Measurements from ENCODE around the gene XXYLT1. TPM values are rescaled to one million over a fixed set of nuclear protein-coding genes. Genes with fewer than 3 reads are reported as not detected.

Gene XXYLT1
- total RNA-seq, 1 experiment from 2014 or later, result 23.4 TPM

DNA sequence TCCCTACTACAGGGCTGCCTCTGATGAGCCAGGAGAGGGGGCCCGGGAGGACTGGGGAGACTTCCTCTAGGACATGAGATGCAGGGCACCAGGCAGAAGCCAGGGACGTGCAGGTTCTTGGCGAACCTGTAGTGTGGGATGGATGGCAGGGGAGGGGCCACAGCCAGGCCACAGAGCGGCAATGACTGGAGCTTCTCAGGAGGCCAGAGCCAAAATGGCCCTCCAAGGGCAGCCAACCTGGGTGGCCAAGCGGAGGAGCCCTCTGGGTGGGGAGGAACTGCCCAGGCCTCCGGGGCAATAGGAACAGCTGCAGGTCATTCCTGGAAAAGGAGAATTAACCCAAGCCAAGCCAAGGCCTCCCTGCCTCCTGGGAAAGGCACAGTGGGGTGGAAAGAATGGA is 224.5 kb downstream of the XXYLT1 start (continued):
- TF ChIP-seq, protein P1, sequence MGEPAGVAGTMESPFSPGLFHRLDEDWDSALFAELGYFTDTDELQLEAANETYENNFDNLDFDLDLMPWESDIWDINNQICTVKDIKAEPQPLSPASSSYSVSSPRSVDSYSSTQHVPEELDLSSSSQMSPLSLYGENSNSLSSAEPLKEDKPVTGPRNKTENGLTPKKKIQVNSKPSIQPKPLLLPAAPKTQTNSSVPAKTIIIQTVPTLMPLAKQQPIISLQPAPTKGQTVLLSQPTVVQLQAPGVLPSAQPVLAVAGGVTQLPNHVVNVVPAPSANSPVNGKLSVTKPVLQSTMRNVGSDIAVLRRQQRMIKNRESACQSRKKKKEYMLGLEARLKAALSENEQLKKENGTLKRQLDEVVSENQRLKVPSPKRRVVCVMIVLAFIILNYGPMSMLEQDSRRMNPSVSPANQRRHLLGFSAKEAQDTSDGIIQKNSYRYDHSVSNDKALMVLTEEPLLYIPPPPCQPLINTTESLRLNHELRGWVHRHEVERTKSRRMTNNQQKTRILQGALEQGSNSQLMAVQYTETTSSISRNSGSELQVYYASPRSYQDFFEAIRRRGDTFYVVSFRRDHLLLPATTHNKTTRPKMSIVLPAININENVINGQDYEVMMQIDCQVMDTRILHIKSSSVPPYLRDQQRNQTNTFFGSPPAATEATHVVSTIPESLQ (CRISPR knock-in tag; IDR thresholded peaks at IDR 0.05), result no peak
- TF ChIP-seq, protein P2, sequence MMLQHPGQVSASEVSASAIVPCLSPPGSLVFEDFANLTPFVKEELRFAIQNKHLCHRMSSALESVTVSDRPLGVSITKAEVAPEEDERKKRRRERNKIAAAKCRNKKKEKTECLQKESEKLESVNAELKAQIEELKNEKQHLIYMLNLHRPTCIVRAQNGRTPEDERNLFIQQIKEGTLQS (CRISPR knock-in tag; conservative IDR thresholded peaks at IDR 0.05), result no peak
- no peak for TF ChIP-seq FOXJ3 (CRISPR knock-in tag; IDR thresholded peaks at IDR 0.05; ENCODE audit: borderline replicate concordance)
- no peak for TF ChIP-seq RORB (CRISPR knock-in tag; IDR thresholded peaks at IDR 0.05)
- TF ChIP-seq, protein P3, sequence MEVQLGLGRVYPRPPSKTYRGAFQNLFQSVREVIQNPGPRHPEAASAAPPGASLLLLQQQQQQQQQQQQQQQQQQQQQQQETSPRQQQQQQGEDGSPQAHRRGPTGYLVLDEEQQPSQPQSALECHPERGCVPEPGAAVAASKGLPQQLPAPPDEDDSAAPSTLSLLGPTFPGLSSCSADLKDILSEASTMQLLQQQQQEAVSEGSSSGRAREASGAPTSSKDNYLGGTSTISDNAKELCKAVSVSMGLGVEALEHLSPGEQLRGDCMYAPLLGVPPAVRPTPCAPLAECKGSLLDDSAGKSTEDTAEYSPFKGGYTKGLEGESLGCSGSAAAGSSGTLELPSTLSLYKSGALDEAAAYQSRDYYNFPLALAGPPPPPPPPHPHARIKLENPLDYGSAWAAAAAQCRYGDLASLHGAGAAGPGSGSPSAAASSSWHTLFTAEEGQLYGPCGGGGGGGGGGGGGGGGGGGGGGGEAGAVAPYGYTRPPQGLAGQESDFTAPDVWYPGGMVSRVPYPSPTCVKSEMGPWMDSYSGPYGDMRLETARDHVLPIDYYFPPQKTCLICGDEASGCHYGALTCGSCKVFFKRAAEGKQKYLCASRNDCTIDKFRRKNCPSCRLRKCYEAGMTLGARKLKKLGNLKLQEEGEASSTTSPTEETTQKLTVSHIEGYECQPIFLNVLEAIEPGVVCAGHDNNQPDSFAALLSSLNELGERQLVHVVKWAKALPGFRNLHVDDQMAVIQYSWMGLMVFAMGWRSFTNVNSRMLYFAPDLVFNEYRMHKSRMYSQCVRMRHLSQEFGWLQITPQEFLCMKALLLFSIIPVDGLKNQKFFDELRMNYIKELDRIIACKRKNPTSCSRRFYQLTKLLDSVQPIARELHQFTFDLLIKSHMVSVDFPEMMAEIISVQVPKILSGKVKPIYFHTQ (CRISPR knock-in tag; IDR thresholded peaks at IDR 0.05), result no peak
- TF ChIP-seq, protein P4, sequence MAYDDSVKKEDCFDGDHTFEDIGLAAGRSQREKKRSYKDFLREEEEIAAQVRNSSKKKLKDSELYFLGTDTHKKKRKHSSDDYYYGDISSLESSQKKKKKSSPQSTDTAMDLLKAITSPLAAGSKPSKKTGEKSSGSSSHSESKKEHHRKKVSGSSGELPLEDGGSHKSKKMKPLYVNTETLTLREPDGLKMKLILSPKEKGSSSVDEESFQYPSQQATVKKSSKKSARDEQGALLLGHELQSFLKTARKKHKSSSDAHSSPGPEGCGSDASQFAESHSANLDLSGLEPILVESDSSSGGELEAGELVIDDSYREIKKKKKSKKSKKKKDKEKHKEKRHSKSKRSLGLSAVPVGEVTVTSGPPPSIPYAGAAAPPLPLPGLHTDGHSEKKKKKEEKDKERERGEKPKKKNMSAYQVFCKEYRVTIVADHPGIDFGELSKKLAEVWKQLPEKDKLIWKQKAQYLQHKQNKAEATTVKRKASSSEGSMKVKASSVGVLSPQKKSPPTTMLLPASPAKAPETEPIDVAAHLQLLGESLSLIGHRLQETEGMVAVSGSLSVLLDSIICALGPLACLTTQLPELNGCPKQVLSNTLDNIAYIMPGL (CRISPR knock-in tag; IDR thresholded peaks at IDR 0.05), result no peak
- no peak for TF ChIP-seq NFYB (CRISPR knock-in tag; conservative IDR thresholded peaks at IDR 0.05; ENCODE audit: low read depth)
- no peak for TF ChIP-seq PRDM15 (CRISPR knock-in tag; IDR thresholded peaks at IDR 0.05)

DNA sequence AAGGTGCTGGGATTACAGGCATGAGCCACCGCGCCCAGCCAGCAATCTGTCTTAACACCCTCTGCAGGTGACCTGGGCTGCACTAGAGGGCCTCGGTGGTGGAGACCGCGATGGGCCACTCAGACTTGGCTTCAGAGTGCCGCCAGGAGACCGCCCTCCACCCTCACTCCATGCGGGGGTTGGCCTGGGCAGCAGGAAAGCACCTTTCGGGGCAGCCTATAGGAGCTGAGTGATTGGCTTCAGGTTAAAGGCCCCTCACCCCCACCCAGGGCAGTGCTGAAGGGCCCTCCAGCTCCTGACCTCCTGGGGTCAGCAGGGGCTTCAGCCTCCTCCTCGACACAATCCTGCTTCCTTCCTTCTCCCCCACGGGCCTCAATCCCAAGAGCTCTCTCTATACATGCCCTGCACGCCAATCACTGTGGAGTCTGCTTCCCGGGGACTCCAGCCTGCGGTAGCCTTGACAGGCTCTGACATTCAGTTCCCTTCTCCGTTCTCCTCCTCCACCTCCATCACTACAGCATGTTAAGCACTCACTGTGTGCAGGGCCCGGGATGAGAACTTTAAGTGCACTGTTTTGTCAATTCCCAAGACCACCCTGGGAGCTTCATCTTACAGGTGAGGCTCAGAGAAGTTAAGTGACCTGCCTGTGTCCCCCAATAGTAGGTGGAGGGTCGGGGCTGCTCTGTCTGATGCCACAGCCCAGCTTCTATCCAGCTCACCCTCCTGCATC is 225.3 kb downstream of the XXYLT1 start:
- no peaks in the 10 kb centered on the region for H3K36me3 Mint-ChIP-seq
- no peak overlapping the region for H3K27ac Mint-ChIP-seq
- DNase-seq (ENCODE audit: low spot score) (no peak), ATAC-seq (no peak)
- ChIA-PET CTCF (interaction anchor here (0.7 to 1.3 kb wide), 3 partner anchors 43 to 363 kb away, joined by 3 read pairs; no protein-coding TSS in a partner anchor), POLR2A (interaction anchor here (0.7 kb wide), 1 partner anchor 360 kb away, joined by 7 read pairs; no protein-coding TSS in a partner anchor)
- H3K9me3 Mint-ChIP-seq, result no peaks in the 10 kb centered on the region
- no peaks in the 10 kb centered on the region; the same call in 1 of the 2 replicates for H3K27me3 Mint-ChIP-seq (ENCODE audit: low read depth)
- H3K4me3 Mint-ChIP-seq, result no peak overlapping the region
- peaks cover 21% of the 10 kb centered on the region for H3K4me1 Mint-ChIP-seq
- no peak for TF ChIP-seq SP1 (CRISPR knock-in tag; conservative IDR thresholded peaks at IDR 0.05)
- TF ChIP-seq, protein P5, sequence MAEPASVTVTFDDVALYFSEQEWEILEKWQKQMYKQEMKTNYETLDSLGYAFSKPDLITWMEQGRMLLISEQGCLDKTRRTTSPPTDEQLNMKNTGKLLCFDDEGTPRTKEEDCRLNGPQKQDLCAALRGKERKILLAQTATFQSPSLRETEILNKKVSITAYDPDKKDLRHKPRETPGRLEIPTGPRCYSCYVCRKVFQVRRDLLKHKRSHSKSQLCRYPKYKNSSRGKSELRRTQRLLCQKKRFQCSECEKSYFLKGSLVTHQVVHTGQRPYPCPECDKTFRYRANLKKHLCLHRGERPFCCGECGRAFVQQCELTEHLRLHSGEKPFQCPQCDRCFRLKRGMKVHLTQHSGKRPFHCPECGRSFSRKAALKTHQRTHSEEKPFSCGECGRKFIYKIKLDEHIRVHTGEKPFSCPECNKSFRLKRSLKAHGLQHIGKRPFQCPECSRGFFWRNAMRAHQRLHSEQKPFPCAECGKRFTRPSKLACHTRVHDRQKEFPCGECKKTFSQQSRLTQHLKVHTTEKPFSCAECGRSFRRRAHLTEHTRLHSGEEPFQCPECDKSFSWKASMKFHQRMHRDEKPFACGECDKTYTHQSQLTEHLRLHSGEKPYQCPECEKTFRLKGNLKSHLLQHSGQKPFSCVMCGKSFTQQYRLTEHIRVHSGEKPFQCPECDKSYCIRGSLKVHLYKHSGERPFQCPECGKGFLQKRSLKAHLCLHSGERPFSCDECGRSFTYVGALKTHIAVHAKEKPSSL (CRISPR knock-in tag; conservative IDR thresholded peaks at IDR 0.05), result no peak
- TF ChIP-seq MXD4 (CRISPR knock-in tag; IDR thresholded peaks at IDR 0.05; ENCODE audit: borderline replicate concordance), result no peak
- TF ChIP-seq, protein P6, sequence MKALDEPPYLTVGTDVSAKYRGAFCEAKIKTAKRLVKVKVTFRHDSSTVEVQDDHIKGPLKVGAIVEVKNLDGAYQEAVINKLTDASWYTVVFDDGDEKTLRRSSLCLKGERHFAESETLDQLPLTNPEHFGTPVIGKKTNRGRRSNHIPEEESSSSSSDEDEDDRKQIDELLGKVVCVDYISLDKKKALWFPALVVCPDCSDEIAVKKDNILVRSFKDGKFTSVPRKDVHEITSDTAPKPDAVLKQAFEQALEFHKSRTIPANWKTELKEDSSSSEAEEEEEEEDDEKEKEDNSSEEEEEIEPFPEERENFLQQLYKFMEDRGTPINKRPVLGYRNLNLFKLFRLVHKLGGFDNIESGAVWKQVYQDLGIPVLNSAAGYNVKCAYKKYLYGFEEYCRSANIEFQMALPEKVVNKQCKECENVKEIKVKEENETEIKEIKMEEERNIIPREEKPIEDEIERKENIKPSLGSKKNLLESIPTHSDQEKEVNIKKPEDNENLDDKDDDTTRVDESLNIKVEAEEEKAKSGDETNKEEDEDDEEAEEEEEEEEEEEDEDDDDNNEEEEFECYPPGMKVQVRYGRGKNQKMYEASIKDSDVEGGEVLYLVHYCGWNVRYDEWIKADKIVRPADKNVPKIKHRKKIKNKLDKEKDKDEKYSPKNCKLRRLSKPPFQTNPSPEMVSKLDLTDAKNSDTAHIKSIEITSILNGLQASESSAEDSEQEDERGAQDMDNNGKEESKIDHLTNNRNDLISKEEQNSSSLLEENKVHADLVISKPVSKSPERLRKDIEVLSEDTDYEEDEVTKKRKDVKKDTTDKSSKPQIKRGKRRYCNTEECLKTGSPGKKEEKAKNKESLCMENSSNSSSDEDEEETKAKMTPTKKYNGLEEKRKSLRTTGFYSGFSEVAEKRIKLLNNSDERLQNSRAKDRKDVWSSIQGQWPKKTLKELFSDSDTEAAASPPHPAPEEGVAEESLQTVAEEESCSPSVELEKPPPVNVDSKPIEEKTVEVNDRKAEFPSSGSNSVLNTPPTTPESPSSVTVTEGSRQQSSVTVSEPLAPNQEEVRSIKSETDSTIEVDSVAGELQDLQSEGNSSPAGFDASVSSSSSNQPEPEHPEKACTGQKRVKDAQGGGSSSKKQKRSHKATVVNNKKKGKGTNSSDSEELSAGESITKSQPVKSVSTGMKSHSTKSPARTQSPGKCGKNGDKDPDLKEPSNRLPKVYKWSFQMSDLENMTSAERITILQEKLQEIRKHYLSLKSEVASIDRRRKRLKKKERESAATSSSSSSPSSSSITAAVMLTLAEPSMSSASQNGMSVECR (CRISPR knock-in tag; IDR thresholded peaks at IDR 0.05; ENCODE audit: borderline replicate concordance), result no peak
- no peak for TF ChIP-seq PRRX2 (CRISPR knock-in tag; IDR thresholded peaks at IDR 0.05)
- no peak for TF ChIP-seq TP53 (CRISPR knock-in tag; IDR thresholded peaks at IDR 0.05)
- TF ChIP-seq, protein P7, sequence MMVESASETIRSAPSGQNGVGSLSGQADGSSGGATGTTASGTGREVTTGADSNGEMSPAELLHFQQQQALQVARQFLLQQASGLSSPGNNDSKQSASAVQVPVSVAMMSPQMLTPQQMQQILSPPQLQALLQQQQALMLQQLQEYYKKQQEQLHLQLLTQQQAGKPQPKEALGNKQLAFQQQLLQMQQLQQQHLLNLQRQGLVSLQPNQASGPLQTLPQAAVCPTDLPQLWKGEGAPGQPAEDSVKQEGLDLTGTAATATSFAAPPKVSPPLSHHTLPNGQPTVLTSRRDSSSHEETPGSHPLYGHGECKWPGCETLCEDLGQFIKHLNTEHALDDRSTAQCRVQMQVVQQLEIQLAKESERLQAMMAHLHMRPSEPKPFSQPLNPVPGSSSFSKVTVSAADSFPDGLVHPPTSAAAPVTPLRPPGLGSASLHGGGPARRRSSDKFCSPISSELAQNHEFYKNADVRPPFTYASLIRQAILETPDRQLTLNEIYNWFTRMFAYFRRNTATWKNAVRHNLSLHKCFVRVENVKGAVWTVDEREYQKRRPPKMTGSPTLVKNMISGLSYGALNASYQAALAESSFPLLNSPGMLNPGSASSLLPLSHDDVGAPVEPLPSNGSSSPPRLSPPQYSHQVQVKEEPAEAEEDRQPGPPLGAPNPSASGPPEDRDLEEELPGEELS (CRISPR knock-in tag; IDR thresholded peaks at IDR 0.05), result no peak

Measured in WTC11 (cell line).